TTC549 (cell line): ENCODE measurements around the gene TBC1D26.
"Not testable (repeated sequence)": the region's sequence is repeated elsewhere in the genome, so short reads cannot be mapped to it uniquely, and the experiment has no call there.

Experiments
- FAIRE-seq: peaks from 2 replicates; lab custom pipeline; 2012; peaks lifted over from hg19 to GRCh38; lab: Jason Lieb, UNC

The TBC1D26 gene

DNA sequence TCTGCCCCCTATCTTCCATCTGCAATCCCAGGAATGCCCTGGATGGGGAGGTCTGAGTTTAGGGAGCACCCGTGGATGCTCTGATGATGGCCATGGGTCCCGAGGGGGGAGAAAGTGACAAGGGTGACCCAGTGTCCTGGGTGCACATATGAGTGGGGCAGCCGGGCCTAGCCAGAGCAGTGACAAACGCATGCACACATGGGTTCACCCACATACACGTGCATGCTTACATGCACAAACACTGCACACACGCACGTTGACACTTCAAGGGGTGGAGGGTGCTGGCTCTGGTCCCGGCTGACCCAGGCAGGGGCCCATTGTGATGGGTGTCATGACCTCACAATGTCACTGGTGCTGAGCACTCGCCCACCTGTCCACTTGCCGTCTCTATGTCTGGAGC is at the start of gene TBC1D26:
TBC1D26 (plus strand) TSS at position 384 of the 400 bp plus-strand sequence. CDS start 3,066 bp downstream, outside the sequence.
- FAIRE-seq: not testable (repeated sequence)

DNA sequence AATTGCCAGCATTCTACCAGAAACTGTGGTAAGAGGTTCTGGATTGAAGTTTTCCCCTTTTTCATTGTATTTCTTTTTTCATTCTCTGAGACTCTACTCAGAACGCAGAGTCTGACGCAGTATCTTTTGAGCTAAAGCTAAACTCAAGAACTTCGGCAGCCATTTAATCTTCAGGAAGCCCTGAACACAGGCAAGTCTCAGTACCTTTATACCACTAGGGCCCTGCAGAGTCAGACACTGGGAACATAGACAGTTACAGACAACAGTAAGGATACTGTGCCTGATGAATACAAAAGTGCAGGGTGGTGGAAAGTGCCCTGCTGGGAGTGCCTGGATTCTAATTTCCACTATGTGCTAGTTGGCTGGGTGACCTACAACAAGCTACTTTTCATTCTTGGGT is 48.9 kb upstream of the TBC1D26 start:
- FAIRE-seq: not testable (repeated sequence)

- FAIRE-seq: not testable (repeated sequence)
Observed at GRCh38 chr17:15683824-15684478, 48.1 kb upstream of the TBC1D26 start, which contains the start of gene TRIM16. Gene TRIM16, minus strand, starts transcription at chr17:15684311. Its CDS starts 32,702 bp downstream, at chr17:15651609.

DNA sequence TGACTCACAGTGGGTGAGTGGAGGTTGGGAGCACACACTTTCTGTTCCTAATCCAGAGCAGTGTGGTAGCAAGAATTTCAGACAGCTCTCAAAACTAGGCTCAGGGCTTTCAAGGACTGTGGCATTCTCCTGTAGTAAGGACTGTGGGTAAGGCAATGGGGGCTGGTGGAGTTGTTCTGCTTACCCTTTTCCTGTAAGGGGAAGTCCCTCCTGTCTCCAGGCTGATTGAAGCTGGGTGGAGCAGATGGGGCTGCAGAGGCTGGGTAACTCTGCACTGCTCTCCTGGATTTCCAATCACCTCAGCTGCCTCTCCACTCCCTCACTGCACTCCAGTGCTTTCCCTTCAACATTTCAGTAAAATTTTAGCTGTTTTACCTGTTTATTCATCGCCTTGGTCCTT is 44.6 kb upstream of the TBC1D26 start:
- FAIRE-seq: not testable (repeated sequence)

DNA sequence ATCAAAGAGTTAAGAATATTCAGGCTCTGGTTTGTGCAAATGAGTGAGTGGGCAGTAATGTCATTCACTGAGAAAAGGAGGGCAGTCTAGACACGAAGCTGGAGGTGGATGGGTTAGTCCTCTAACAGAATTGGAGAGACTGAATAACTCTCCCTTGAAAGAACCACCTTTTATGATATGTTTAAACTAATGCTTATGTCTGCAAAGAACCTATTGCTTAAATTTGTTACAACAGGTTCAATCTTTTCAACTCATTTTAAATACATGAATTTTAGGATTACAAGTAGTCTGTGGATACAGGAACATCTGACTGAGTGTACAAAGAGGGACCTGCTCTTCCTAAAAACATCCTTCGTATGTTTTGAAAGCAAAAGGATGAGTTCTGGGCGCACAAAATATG is 33.1 kb upstream of the TBC1D26 start:
- FAIRE-seq: not testable (repeated sequence)

GRCh38 chr17:15699413-15699924 is 32.6 kb upstream of the TBC1D26 start, which contains the start of gene ZNF286A:
Gene ZNF286A, plus strand, starts transcription at chr17:15699752. Its CDS starts 578 bp downstream, at chr17:15700330.
- FAIRE-seq: peak; percentile 96

DNA sequence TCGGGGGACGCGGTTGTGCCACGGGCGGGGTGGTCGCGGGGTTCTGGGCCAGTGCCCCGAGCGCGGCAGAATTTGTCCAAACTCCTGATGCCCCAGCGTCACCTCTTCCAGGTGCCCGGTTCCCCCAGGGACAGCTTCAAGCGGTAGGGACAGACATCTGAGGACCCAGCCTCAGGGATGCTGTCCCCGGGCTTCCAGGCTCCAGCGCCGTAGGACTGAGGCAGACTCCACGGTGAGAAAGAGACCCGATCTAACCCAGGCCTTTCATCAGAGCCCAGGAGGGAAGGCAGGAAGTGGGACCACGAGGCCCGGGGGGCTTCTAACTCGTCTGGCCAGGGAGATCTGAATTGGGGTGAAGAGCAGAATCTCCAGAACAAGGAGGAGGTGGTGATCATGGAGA is 32.1 kb upstream of the TBC1D26 start:
- not testable (repeated sequence) for FAIRE-seq

- not testable (repeated sequence) for FAIRE-seq
Observed at GRCh38 chr17:15704239-15704638, 27.8 kb upstream of the TBC1D26 start.

- FAIRE-seq: not testable (repeated sequence)
Observed at GRCh38 chr17:15704813-15705212, 27.3 kb upstream of the TBC1D26 start.

DNA sequence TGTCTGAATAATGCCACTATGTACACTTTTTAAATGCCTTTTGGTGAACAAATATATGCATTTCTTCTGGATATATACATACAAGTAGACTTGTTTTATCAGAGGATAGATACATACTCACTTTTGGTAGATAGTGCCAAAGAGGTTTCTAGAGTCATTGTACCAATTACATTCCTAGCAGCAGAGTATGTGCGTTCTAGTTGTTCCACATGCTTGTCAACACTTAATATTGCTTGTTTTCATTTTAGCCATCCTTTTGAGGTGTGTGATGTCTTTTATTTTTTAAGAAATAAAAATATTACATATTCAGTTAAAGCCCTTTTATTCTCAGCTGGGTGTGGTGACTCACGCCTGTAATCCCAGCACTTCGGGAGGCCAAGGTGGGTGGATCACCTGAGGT is 23.2 kb upstream of the TBC1D26 start:
- FAIRE-seq: not testable (repeated sequence)

DNA sequence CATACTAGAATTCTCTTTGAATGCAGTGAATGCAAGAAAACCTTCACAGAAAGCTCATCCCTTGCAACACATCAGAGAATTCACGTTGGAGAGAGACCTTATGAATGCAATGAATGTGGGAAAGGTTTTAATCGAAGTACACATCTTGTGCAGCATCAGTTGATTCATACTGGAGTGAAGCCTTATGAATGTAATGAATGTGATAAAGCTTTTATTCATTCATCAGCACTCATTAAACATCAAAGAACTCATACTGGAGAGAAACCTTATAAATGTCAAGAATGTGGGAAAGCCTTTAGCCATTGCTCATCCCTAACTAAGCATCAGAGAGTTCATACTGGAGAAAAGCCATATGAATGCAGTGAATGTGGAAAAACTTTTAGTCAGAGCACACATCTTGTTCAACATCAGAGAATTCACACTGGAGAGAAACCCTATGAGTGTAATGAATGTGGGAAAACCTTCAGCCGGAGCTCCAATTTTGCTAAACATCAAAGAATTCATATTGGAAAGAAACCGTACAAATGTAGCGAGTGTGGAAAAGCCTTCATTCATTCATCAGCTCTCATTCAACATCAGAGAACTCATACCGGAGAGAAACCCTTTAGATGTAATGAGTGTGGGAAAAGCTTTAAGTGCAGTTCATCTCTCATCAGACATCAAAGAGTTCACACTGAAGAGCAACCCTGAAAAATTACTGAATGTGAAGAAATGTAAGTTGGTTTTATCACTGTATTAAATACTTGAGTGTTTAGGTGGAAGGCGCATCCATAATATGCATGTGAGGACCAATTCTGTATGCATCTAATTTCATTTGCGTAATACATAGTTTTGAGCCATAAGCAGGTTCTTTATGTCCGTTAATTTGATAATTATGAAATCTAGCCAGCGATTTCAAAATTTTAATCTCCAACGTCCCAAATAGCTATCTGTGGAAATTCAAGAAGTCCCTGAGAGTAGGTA is 15.2 kb upstream of the TBC1D26 start:
- not testable (repeated sequence) for FAIRE-seq

DNA sequence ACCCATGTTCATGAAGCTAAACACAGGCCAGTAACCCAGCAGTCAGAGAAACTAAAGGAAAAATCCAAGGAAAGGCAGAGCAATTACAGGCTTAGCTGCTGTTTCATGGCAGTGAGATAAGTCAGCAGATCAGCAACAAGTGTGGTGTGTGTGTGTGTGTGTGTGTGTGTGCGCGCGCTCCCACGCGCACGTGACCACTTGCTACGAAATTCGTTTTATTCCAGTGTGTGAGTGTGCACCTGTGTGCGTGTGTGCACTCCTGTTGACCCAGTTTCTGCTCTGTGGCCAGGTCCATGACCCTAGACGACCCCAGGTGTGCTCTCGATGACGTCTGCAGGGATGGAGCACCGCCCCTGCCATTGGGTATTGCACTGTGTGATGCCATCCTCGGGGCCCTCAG is 1.5 kb upstream of the TBC1D26 start:
- not testable (repeated sequence) for FAIRE-seq

DNA sequence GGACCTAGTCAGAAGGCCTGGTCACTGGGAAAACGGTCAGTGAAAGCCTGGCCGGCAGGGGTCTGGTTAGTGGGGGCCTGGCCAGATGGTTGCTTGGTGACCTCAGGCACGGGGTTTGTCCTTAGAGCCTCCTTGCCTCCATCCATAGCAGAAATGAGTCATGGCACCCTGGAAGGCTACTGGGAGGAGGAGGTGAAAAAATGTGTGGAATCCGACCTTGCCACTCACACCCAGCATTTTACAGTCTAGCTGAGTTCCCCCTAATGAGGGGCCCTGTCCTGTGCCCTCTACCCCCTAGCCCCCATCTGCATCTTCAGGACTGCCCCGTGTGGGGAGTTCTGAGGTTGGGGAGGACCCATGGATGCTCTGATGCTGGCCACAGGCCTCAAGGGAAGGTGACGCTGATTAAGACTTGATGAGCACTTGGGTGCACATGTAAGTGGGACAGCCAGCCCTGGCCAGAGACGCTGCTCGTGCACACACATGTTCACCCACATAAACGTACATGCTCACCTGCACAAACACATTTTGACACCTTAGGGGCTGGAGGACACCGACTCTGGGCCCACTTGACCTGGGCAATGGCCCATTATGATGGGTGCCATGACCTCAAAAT is 1.2 kb downstream of the TBC1D26 start:
- FAIRE-seq: not testable (repeated sequence)

GRCh38 chr17:15736578-15736977 is 4.5 kb downstream of the TBC1D26 start:
- FAIRE-seq: not testable (repeated sequence)

GRCh38 chr17:15738066-15738465 is 6.0 kb downstream of the TBC1D26 start:
- FAIRE-seq: no peak

GRCh38 chr17:15739259-15739658 is 7.2 kb downstream of the TBC1D26 start:
- not testable (repeated sequence) for FAIRE-seq

- not testable (repeated sequence) for FAIRE-seq
Observed at GRCh38 chr17:15740041-15740440, 8.0 kb downstream of the TBC1D26 start.

- no peak for FAIRE-seq
Observed at GRCh38 chr17:15740570-15741120, 8.6 kb downstream of the TBC1D26 start.

DNA sequence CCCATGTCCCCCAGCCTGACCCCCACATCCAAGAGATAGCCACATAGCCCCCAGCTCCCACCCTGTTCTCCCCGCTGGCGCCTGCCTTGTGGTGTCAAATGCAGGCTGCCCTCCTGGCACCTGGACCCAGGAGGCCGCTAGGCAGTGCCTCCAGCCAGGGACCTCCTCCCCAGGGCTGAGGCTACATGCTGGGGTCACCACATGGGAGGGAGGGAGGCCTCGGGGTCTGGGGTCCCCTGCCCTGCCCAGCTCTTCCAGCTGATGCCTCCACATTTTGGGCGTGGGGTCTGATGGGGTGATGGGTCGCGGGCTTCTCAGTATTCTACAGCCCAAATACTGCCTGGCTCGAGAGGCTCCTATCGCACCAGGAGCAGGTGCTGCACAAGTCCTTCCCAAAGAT is 9.5 kb downstream of the TBC1D26 start:
- no peak for FAIRE-seq

- FAIRE-seq: no peak
Observed at GRCh38 chr17:15742051-15742795, 10.1 kb downstream of the TBC1D26 start.

- no peak for FAIRE-seq
Observed at GRCh38 chr17:15742921-15743320, 10.8 kb downstream of the TBC1D26 start.
